GM19023 (cell line): ENCODE measurements around the gene CACNA2D4.

Source experiments
- ATAC-seq: cut with Tn5 transposase; IDR thresholded peaks from one replicate; pipeline ENCODE4 v1.9.1; 2021; ENCODE audit warnings: mild to moderate bottlenecking, moderate library complexity; ENCODE audit not compliant: unreplicated experiment

The CACNA2D4 gene

DNA sequence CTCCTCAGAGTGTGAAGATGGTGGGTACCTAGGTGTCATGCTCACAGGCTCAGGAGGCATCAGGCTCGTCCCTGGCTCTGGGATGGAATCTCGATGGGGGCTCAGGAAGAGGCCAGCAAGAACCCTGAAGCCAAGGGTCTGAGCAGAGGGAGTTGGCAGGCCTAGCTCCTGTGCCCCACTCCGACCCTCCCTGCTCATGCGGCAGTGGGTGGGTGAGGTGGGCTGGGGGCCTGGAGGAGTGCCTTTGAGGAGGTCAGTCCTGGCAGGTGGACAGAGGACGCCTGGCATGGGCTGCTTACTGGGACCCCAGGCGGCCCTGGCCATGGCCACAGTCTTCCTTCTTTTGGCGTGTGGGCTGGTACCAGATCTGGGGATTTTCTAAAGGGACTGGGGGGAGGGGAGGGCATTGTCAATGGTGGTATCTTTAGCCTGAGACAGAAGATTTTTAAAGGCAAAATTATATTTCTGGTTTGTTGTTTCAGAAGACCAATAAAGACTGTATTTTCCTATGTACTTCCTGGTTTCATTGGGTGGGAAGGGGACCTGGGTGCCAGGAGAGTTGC, 82.1 kb downstream of the CACNA2D4 start:
- no peak for ATAC-seq

- ATAC-seq: no peak
Measured at GRCh38 chr12:1835211-1836131, 83.0 kb downstream of the CACNA2D4 start.

DNA sequence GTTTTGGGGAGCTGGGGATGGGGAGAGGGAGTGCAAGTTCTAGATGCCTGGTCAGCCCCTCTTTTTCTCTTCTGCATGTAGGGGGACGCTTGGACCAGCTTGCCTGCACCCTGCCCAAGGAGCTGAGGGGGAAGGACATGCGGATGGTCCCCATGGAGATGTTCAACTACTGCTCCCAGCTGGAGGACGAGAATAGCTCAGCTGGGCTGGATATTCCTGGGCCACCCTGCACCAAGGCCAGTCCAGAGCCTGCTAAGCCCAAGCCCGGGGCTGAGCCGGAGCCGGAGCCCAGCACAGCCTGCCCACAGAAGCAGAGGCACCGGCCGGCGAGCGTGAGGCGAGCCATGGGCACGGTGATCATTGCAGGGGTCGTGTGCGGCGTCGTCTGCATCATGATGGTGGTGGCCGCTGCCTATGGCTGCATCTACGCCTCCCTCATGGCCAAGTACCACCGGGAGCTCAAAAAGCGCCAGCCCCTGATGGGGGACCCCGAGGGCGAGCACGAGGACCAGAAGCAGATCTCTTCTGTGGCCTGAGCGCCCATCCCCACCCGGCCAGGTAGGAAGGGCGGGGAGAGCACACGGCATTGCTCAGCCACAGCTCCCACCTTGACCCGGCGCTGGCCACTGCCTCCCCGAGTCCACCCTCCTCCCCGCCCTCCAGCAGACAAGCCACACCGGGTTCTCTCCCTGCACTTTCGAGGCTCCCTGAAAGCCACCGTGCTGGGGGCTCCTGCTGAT, 84.1 kb downstream of the CACNA2D4 start:
- no peak for ATAC-seq

DNA sequence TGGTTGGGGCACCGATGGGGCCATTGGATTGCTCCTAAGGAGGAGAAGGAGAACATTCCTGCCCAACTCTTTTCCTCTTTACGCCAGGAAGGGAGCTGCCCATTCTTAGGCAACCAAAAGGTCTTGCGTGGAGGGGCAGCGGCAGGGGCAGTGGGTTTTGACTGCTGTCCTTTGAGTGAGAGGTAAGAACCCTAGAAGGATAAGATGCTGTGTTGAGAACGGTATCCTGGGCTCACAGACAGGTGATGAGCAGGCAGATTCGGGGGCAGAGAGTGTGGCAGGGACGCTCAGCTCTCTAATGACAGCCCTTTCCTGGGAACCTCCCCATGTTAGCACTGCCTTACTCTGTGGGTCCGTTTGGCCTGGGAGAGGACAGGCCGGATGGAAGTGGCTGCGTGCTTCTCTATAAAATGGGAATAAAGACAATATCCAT, 84.8 kb downstream of the CACNA2D4 start:
- ATAC-seq: no peak

DNA sequence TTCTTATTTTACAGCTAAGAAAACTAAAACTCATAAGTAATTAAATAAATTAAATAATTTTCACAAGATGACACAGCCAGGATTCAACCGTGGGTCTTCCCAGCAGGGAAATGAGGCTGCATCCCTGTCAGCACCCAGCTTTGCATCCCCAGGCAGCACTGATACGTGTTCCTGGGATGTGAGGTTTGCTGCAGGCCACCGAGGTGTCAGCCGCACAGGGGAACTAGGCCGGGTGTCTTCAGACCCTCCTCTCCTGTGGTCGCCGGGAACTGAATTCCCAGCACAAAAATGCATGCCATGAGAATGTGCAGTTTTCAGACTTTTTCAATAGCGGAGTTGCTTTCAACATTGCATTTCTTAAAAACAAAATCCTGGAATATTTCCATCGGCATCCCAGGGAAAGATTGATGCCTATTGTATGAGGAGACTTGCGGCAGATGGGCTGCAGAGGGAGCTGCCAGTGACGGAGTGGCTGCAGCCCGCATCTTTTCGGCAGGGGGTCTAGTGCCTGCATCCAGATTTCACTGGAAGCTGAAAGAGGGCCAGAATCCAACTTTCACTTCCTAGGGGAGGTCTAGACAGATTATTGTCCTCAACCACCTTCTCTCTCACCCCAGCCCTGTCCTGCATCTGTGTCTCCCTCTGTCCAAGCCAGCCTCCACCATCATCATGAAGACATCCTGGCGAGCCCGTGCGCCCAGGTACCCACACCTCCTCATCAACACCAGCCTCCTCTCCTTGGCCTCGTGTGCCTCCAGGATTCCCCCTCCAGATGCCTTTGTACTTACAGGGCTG, 85.5 kb downstream of the CACNA2D4 start:
- ATAC-seq: no peak

GRCh38 chr12:1830981-1831963, 87.2 kb downstream of the CACNA2D4 start:
- no peak for ATAC-seq

- ATAC-seq: no peak
Measured at GRCh38 chr12:1830401-1830845, 88.0 kb downstream of the CACNA2D4 start.

DNA sequence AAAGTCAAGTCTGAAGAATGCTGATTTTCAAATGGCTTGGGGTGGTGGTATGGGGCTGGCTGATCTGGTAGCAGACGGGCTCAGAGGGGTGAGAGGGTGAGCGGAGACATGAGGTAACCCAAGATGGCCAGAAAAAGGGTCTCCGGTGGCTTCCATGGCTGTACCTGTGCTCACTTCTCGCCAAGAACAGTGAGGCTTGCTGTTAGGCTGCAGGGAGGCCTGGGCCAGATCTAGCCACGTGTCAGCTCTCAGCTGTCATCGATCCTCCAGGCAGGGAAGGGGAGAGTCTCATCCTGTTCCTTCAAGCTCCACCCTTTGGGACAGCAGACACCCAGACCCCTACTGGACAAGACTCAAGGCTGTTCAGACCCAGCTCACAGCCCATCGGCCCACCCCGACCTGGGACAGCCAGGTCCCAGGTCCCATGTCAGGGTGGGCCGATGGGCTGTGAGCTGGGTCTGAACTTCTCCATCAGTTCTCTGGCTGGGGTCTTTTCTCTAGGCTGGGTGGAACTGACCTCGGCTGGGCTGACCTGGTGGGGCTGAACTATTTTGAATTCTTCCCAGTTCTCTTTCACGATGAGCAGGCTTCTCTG, 89.0 kb downstream of the CACNA2D4 start:
- ATAC-seq: no peak

GRCh38 chr12:1828856-1829255, 89.6 kb downstream of the CACNA2D4 start:
- no peak for ATAC-seq

DNA sequence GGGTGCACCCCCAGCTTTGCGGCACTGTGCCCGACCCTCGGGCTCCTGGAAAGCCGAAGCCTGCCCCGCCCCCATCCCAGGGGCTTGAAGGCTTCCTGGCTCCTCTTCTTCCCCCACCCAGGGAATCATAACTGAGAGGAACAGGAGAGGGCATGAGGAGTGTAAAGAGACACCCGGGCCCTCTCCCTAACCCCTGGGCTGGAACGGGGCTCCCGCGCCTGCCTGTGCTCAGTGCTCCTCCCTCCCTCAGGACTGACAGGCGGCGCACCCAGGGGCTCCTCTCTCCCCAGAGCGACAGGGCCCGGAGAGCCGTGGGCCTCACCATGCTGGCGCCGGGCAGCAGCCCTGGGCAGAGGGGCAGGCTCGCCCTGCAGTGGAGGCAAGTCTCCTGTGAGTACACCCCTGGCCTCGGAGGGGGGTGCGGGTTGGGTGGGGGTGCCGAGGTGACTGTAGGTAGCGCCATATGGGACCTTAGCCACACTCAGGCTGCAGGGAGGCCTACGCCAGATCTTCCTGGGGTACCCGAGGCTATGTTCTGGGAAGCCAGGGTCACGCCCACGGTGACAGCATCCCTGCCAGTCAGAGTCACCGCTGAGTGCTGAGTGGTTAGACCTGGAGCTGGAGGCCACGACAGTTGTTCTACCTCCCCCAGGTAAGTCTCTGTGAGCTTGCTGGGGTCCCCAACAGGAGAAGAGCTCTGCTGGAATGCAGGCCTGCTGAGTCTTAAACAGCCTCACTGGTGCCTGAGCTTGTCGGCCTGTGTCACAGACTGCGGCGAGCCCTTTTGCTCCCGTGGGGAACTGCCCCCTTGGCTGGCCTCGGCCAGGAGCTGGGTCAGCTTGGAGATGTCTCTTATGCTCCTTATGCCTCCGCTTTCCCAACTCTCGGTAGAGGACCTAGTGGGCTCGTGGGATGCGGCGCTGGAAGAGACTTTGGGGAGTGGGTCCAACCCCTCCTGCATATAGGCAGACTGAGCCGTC, 90.3 kb downstream of the CACNA2D4 start:
- ATAC-seq: no peak

DNA sequence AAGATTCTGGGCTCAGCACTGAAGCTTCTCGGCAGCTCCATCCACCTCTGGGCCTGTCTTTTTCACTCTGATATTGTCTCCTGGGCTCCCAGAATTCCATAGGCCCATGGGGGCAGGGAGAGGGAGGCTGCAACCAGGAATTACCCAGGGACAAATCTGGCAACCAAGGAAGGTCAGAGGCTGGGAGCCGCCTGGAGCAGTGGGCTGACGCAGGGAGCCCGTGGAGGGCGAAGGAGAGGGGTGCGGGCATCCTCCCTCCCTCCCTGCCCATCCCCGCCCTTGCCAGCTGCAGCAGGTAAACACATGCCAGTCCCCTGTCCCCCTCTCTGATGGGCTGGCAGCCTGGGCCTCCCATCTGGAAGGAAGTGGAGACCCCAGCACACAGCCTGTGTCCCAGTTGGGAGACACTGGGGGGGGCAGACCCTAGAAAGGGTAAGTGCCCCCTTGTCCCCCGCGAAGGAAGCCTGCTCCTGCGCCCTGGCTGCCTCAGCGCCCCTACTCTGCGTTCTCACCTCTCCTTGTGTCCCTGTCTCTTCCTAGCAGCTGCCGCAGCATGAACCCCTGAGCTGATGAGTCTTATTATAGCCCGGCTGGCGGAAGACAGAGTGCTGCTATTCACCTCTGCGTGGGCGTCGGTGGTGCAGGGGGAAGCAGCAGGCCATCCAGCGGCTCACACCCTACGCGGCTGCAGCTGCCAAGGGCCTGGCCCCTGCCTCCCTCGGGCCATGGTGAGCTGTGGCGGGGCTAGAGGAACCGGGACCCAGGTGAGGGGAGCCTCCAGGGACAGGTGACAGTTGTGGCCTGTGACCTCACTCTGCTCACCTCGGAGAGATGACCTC, 91.4 kb downstream of the CACNA2D4 start:
- ATAC-seq: no peak

DNA sequence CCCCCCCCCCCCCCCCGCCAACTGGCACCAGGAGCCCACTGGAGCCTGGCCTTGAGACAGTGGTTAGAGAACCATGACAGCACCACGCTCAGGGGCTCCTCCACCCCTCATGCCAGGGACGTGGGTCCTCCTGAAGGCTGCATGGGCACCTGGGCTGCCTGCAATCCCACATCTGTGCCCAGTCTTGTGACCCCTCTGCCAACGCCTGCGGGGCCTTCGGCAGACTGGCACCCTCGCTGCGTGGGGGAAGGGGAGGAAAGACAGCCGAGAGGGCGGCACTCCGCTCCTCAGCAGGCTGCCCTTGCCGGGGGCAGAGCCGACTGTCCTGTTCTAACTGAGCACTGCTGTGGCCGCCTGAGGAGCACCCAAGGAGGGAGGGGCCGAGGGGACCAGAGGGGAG, 92.1 kb downstream of the CACNA2D4 start:
- no peak for ATAC-seq

DNA sequence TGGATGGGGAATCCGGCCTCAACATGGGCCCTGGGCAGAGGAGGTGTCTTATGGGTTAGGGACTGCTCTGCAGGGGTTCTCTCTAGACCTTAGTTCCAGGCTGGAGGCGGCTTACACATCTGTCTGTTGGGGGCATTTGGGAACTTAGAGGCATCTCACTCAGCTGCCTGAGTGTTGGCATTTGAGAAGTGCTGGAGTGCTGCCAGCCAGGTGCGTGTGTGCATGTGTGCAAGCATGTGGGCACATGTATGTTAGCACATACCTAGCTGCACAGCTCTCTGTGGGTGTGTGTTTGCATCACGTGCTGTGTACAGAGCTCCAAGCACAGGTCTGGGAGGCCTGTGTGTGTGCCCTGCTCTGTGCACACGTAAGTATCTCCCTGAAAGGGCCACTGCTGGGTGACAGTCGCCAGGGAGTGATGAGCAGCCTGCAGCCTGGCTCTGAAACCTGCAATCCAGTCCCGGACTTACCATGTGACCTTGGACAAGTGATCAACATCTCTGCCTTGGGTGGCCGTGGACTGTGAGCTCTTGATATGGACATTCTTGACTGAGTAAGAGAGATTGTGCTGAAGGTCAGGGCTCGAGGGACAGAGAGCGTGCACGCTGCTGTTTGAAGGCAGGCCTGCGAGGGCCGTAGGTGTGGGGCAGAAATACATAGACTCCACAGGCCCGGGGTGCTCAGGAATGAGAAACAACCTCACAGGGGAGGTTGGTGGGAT, 92.9 kb downstream of the CACNA2D4 start:
- no peak for ATAC-seq

- ATAC-seq: no peak
Measured at GRCh38 chr12:1823237-1823636, 95.2 kb downstream of the CACNA2D4 start.

- no peak for ATAC-seq
Measured at GRCh38 chr12:1822699-1823098, 95.8 kb downstream of the CACNA2D4 start.

DNA sequence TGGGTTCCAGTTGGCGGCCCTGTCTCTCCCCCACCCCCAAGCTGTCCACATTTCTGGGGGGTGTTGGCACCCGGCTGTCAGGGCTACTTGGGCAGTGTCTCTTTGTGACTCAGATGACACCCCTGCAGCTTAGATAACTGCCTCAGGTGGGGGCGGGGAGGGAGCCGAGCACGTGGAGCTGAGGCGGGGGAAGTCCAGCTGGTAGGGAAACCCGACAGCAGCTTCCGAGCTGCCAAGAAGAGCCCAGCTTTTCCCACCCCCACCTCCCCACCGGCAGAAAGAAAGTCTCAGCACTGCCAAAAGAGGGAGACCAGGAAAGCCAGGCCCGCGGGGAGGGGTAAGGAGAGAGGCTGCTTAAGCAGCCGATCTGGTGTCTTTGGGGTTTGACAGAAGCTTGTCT, 96.6 kb downstream of the CACNA2D4 start:
- no peak for ATAC-seq

DNA sequence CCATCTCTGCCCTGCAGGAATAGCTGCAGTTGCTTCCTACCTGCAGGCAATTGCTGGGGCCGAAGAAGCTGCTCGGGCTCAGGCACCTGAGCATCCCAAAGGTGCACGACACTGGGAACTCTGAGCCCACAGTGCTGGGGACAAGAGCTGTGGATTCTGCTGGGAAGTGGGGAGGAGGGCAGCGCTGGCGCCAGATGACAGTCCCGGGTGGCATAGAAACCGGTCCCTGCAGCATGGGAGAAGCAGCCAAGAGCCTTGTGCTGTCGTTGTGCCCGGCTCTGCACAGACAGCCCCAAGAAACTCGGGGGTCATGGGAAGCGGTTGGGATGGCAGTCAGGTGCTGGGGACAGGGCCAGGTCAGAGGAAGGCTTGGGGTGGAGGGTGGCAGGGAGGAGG, 97.6 kb downstream of the CACNA2D4 start:
- no peak for ATAC-seq
